Nephron progenitor cell (in vitro differentiated cells): Measurements from ENCODE around the gene CELF4.
"Not testable (repeated sequence)": the region's sequence is repeated elsewhere in the genome, so short reads cannot be mapped to it uniquely, and the experiment has no call there.

Experiments used
- DNase-seq: peaks from one replicate; pipeline ENCODE4 v3.0.0; 2021
- H3K27ac Mint-ChIP-seq: 2 replicates; pipeline ENCODE4 v1.8.0; 2021; ENCODE audit warnings: mild to moderate bottlenecking, moderate library complexity, mixed read lengths
- H3K27me3 Mint-ChIP-seq: 2 replicates; pipeline ENCODE4 v1.8.0; 2021; ENCODE audit warnings: mild to moderate bottlenecking, low read depth, mixed read lengths; ENCODE audit not compliant: poor library complexity
- H3K36me3 Mint-ChIP-seq: 2 replicates; pipeline ENCODE4 v1.8.0; 2021; ENCODE audit warnings: low read depth, mixed read lengths
- H3K4me1 Mint-ChIP-seq: 2 replicates; pipeline ENCODE4 v1.8.0; 2021; ENCODE audit warnings: mixed read lengths
- H3K4me3 Mint-ChIP-seq: 2 replicates; pipeline ENCODE4 v1.8.0; 2021; ENCODE audit warnings: mild to moderate bottlenecking, moderate library complexity, mixed read lengths
- H3K9me3 Mint-ChIP-seq: 2 replicates; pipeline ENCODE4 v1.8.0; 2021; ENCODE audit warnings: mild to moderate bottlenecking, moderate library complexity, mixed read lengths
- CTCF ChIP-seq: fragments of 200-600 bp; sonication (generic); IDR thresholded peaks from 2 replicates; pipeline ENCODE4 v1.5.0; 2021; ENCODE audit warnings: antibody characterized with exemption

CELF4 gene

GRCh38 chr18:37467002-37467662 is 98.5 kb downstream of the CELF4 start:
- H3K9me3 Mint-ChIP-seq: no peaks in the 10 kb centered on the region
- peaks cover 24% of the 10 kb centered on the region for H3K4me1 Mint-ChIP-seq
- no peaks in the 10 kb centered on the region for H3K36me3 Mint-ChIP-seq
- no peak overlapping the region for H3K27ac Mint-ChIP-seq
- DNase-seq: no peak
- no peak for TF ChIP-seq CTCF
- H3K27me3 Mint-ChIP-seq: peaks cover 36% of the 10 kb centered on the region
- H3K4me3 Mint-ChIP-seq: no peak overlapping the region

GRCh38 chr18:37465958-37466357 is 99.6 kb downstream of the CELF4 start:
- Mint-ChIP-seq H3K4me3 (no peak overlapping the region), H3K9me3 (no peaks in the 10 kb centered on the region), H3K27ac (no peak overlapping the region), H3K36me3 (no peaks in the 10 kb centered on the region), H3K4me1 (peaks cover 27% of the 10 kb centered on the region), H3K27me3 (peaks cover 33% of the 10 kb centered on the region)
- DNase-seq: no peak
- TF ChIP-seq CTCF: no peak

GRCh38 chr18:37464257-37464656 is 101.3 kb downstream of the CELF4 start:
- H3K36me3 Mint-ChIP-seq: no peaks in the 10 kb centered on the region
- peaks cover 2% of the 10 kb centered on the region for H3K9me3 Mint-ChIP-seq
- peaks cover 36% of the 10 kb centered on the region for H3K27me3 Mint-ChIP-seq
- no peak overlapping the region for H3K27ac Mint-ChIP-seq
- peaks cover 32% of the 10 kb centered on the region for H3K4me1 Mint-ChIP-seq
- no peak for TF ChIP-seq CTCF
- no peak overlapping the region for H3K4me3 Mint-ChIP-seq
- DNase-seq: no peak

- Mint-ChIP-seq H3K4me1 (peaks cover 52% of the 10 kb centered on the region), H3K27me3 (peaks cover 30% of the 10 kb centered on the region)
- not testable (repeated sequence) for DNase-seq, H3K27ac Mint-ChIP-seq, H3K4me3 Mint-ChIP-seq, H3K36me3 Mint-ChIP-seq, H3K9me3 Mint-ChIP-seq
These were observed 104.3 kb downstream of the CELF4 start for GRCh38 chr18:37461329-37461728.

GRCh38 chr18:37460604-37461003 is 105.0 kb downstream of the CELF4 start:
- H3K4me1 Mint-ChIP-seq: peaks cover 51% of the 10 kb centered on the region
- no peak for DNase-seq
- H3K27ac Mint-ChIP-seq: no peak overlapping the region
- H3K36me3 Mint-ChIP-seq: no peaks in the 10 kb centered on the region
- H3K4me3 Mint-ChIP-seq: no peak overlapping the region
- H3K27me3 Mint-ChIP-seq: peaks cover 30% of the 10 kb centered on the region
- H3K9me3 Mint-ChIP-seq: peaks cover 4% of the 10 kb centered on the region
- TF ChIP-seq CTCF: no peak

- Mint-ChIP-seq H3K27ac (no peak overlapping the region), H3K36me3 (no peaks in the 10 kb centered on the region), H3K4me1 (peaks cover 54% of the 10 kb centered on the region), H3K4me3 (no peak overlapping the region), H3K27me3 (peaks cover 22% of the 10 kb centered on the region), H3K9me3 (peaks cover 4% of the 10 kb centered on the region)
- no peak for DNase-seq
- TF ChIP-seq CTCF: no peak
These were observed 106.9 kb downstream of the CELF4 start for GRCh38 chr18:37458697-37459096.
